AG04450 (cell line): ENCODE results near the gene BAIAP2L2. TPM values are rescaled to one million over a fixed set of nuclear protein-coding genes. Genes with fewer than 3 reads are reported as not detected.

ENCODE experiments used
- CTCF ChIA-PET: fragments of 300-600, 350-600 bp; formaldehyde crosslinking; extraction: SDS; loops from one replicate; lab custom pipeline; 2022; ENCODE audit warnings: antibody characterized with exemption, inconsistent platforms; lab: Charles Lee
- POLR2A ChIA-PET: fragments of 350-600 bp; formaldehyde crosslinking; extraction: SDS; loops from one replicate; lab custom pipeline; 2021; ENCODE audit warnings: antibody characterized with exemption, inconsistent platforms; lab: Yijun Ruan, JAX
- DNase-seq: peaks from one replicate; pipeline ENCODE4 v3.0.0-alpha.2; 2011; ENCODE audit warnings: low read depth, low spot score
- H3K27ac ChIP-seq: one replicate; pipeline ENCODE4 v1.5.1; 2012; ENCODE audit warnings: low read depth, low read length, control low read depth
- H3K27me3 ChIP-seq: one replicate; pipeline ENCODE4 v1.6.0; 2012; ENCODE audit warnings: low read length; ENCODE audit not compliant: control insufficient read depth, insufficient read depth
- H3K4me3 ChIP-seq: 2 replicates; pipeline ENCODE4 v1.5.1; 2011; ENCODE audit warnings: mild to moderate bottlenecking, low read depth, low read length, control low read depth
- H3K9me3 ChIP-seq: 2 replicates; pipeline ENCODE4 v1.5.1; 2012; ENCODE audit warnings: low read length; ENCODE audit not compliant: control insufficient read depth, insufficient read depth
- CTCF ChIP-seq: IDR thresholded peaks from 2 replicates; pipeline ENCODE4 v1.5.1; 2011; ENCODE audit warnings: low read depth, low read length, control low read depth, inconsistent platforms
- polyA plus RNA-seq: library from polyadenylated mRNA; depleted of rRNA; stranded (reverse); fragments of >200 nt; gene quantifications from 2 replicates; pipeline ENCODE4 v1.2.3, GENCODE V29; 2011

The BAIAP2L2 gene
- polyA plus RNA-seq, 1 experiment = 0.04 TPM

DNA sequence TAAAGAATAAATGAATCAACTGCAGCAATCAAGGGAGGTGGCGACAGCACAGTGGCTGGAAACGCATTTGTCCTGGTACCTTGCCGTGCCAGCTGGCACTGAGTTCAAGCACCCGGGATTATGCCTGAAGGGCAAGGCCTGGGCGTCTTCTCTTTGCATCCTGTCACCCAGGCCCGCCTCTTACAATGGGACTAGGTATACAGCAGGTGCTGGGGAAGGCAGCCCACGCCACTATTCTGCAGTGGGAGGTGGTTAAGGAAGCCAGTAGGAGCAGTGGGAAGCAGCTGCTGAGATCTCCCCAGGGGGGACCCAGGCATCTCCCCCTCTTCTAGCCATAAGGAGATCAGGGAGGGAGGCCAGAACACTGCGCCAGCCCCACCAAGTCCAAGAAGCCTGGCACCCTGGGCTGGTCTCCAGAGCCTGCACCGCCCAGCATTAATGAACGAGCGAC lies 15.3 kb upstream of the BAIAP2L2 start:
- POLR2A ChIA-PET = no interaction called here
- DNase-seq = no peak
- Histone ChIP-seq H3K27ac (no peak overlapping the region), H3K27me3 (peaks cover 4% of the 10 kb centered on the region), H3K4me3 (no peak overlapping the region), H3K9me3 (no peaks in the 10 kb centered on the region; the same call in 1 of the 2 replicates)
- TF ChIP-seq CTCF = no peak
- CTCF ChIA-PET = no interaction called here

DNA sequence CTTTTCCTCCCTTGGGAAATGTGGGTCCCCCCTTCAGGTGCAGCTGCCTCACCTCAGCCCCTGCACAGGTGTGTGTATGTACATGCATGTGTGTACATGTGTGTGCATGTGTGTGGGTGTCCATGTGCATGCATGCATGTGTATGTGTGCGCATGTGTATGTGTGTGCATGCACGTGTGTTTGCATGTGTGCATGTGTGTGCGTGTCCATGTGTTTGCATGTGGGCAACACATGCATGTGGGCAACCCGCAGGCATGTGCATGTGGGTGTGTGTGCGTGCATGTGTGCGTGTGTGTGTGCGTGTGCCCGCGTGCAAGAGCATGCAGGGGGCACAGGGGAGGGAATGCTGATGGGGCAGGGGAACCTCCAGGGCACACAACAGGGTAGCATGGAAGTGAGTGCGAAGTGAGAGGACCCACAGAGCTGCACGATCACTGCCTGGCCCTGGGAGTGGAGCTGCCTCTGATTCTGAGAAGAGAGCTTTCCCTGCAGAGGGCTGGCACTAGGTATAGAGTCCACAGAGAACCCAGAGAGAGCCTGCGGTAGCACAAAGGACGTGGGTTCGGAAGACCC lies 14.6 kb upstream of the BAIAP2L2 start:
- CTCF ChIA-PET = interaction anchor here (2.7 kb wide), 1 partner anchor 11 kb away, joined by 27 read pairs; no protein-coding TSS in a partner anchor
- TF ChIP-seq CTCF = no peak
- Histone ChIP-seq H3K27me3 (peaks cover 4% of the 10 kb centered on the region), H3K27ac (no peak overlapping the region), H3K9me3 (no peaks in the 10 kb centered on the region; the same call in 1 of the 2 replicates), H3K4me3 (no peak overlapping the region)
- no peak for DNase-seq
- POLR2A ChIA-PET = no interaction called here

GRCh38 chr22:38124236-38124974 lies 13.9 kb upstream of the BAIAP2L2 start:
- Histone ChIP-seq H3K4me3 (no peak overlapping the region), H3K9me3 (no peaks in the 10 kb centered on the region; the same call in 1 of the 2 replicates), H3K27me3 (peaks cover 4% of the 10 kb centered on the region), H3K27ac (no peak overlapping the region)
- TF ChIP-seq CTCF = no peak
- ChIA-PET POLR2A (no interaction called here), CTCF (interaction anchor here (2.7 kb wide), 1 partner anchor 10 kb away, joined by 27 read pairs; no protein-coding TSS in a partner anchor)
- no peak for DNase-seq

DNA sequence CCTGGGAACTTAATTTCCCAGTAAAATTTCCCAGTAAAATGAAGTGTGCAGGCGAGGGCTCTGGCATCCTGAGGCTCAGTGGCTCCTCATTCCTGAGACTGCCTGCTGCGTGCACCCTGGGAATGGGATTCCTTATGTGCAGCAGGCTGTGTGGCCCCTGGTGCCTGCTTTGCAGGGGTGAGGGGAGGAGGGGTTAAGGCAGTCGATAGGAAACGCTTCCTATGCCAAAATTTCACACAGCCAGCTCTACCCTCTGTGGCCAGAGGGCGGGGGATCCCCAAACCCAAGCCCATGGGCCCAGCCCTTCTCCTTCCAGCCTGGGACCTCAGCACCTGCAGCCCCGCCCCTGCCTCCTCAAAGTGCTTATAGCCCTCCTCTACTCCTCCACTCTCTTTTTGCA lies 12.1 kb upstream of the BAIAP2L2 start:
- TF ChIP-seq CTCF = no peak
- CTCF ChIA-PET = interaction anchor here (2.7 kb wide), 1 partner anchor 8 kb away, joined by 27 read pairs; no protein-coding TSS in a partner anchor
- no peak overlapping the region for H3K27ac ChIP-seq
- no peak overlapping the region for H3K4me3 ChIP-seq
- DNase-seq = no peak
- peaks cover 4% of the 10 kb centered on the region for H3K27me3 ChIP-seq
- POLR2A ChIA-PET = no interaction called here
- H3K9me3 ChIP-seq = no peaks in the 10 kb centered on the region; the same call in 1 of the 2 replicates
